ENCODE results near the gene APOF. TPM values are rescaled to one million over a fixed set of nuclear protein-coding genes. Genes with fewer than 3 reads are reported as not detected.
"Not testable (repeated sequence)": the region's sequence is repeated elsewhere in the genome, so short reads cannot be mapped to it uniquely, and the experiment has no call there.

The APOF gene, protein sequence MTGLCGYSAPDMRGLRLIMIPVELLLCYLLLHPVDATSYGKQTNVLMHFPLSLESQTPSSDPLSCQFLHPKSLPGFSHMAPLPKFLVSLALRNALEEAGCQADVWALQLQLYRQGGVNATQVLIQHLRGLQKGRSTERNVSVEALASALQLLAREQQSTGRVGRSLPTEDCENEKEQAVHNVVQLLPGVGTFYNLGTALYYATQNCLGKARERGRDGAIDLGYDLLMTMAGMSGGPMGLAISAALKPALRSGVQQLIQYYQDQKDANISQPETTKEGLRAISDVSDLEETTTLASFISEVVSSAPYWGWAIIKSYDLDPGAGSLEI
- total RNA-seq, result not detected
- under 1 TPM in 1 of 2 donors, not detected in 1; 0.50 TPM for polyA plus RNA-seq
- long read RNA-seq, donor 1, result 0 reads
- long read RNA-seq, donor 2, result 0 reads

- Histone ChIP-seq H3K4me3 (ENCODE audit: low read length in 2 of 2) (no peak within 1 kb of the TSS), H3K4me1 (ENCODE audit: control insufficient read depth in 1 of 2, insufficient read depth in 2 of 2, low read length in 2 of 2) (no peaks in the 10 kb centered on the region), H3K27me3 (ENCODE audit: control insufficient read depth in 1 of 2, insufficient read depth in 2 of 2, low read length in 1 of 2) (no peaks in the 10 kb centered on the region), H3K27ac (ENCODE audit: low read depth in 1 of 2, low read length in 2 of 2) (no peak within 1 kb of the TSS), H3K36me3 (ENCODE audit: control insufficient read depth in 1 of 2, insufficient read depth in 2 of 2, low read length in 1 of 2) (no peaks in the 10 kb centered on the region), H3K9me3 (ENCODE audit: control insufficient read depth, low read length) (no peaks in the 10 kb centered on the region)
- 90% methylated on average over 10 of the region's 10 CpGs for WGBS, 2 donors
- ATAC-seq (ENCODE audit: low FRiP score) (no peak), DNase-seq (no peak)
- intact Hi-C loops (cut with DNase I), result loop anchor here in 1 of 2 donors (10.0 kb wide), 1 partner anchor 102 kb away; the partner anchor contains the start of gene SPRYD4
Measured at GRCh38 chr12:56362130-56363059, at the start of gene APOF. APOF (minus strand) TSS chr12:56362857; CDS start chr12:56362745, 112 bp downstream.

- Histone ChIP-seq H3K27ac (ENCODE audit: low read depth in 1 of 2, low read length in 2 of 2) (no peak overlapping the region), H3K27me3 (ENCODE audit: control insufficient read depth in 1 of 2, insufficient read depth in 2 of 2, low read length in 1 of 2) (no peaks in the 10 kb centered on the region), H3K9me3 (ENCODE audit: control insufficient read depth, low read length) (no peaks in the 10 kb centered on the region), H3K36me3 (ENCODE audit: control insufficient read depth in 1 of 2, insufficient read depth in 2 of 2, low read length in 1 of 2) (no peaks in the 10 kb centered on the region), H3K4me1 (ENCODE audit: control insufficient read depth in 1 of 2, insufficient read depth in 2 of 2, low read length in 2 of 2) (no peaks in the 10 kb centered on the region), H3K4me3 (ENCODE audit: low read length in 2 of 2) (no peak overlapping the region)
- 58 to 63% methylated on average over 6 of the region's 6 CpGs for WGBS, 2 donors
- no peak for DNase-seq
- ATAC-seq (ENCODE audit: low FRiP score), result no peak
- intact Hi-C loops (cut with DNase I), result no loop called here
Measured at GRCh38 chr12:56411781-56412639, 49.4 kb upstream of the APOF start.

DNA sequence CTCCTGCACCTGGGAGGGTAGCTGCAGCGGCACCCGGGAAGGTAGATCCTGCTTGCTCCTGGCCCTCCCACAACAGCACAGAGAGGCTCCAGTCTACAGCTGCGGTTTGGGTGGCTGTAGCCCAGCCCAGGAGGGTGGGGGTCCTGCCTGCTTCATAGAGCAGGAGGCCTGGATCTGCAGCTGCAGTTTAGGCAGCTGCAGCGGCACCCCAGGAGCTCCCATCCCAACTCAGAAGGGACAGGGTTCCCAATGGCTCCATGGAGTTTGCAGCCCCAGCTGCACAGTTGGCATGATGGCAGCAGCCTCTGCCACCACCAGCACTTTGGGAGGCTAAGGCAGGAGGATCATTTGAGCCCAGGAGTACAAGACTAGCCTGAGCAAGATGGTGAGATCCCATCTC lies 48.1 kb upstream of the APOF start:
- intact Hi-C loops (cut with DNase I), result no loop called here
- Histone ChIP-seq H3K27me3 (ENCODE audit: control insufficient read depth in 1 of 2, insufficient read depth in 2 of 2, low read length in 1 of 2) (no peaks in the 10 kb centered on the region), H3K9me3 (ENCODE audit: control insufficient read depth, low read length) (no peaks in the 10 kb centered on the region), H3K4me3 (ENCODE audit: low read length in 2 of 2) (no peak overlapping the region), H3K4me1 (ENCODE audit: control insufficient read depth in 1 of 2, insufficient read depth in 2 of 2, low read length in 2 of 2) (no peaks in the 10 kb centered on the region), H3K27ac (ENCODE audit: low read depth in 1 of 2, low read length in 2 of 2) (no peak overlapping the region), H3K36me3 (ENCODE audit: control insufficient read depth in 1 of 2, insufficient read depth in 2 of 2, low read length in 1 of 2) (no peaks in the 10 kb centered on the region)
- WGBS, 2 donors, result 94% methylated on average over 4 of the region's 4 CpGs
- DNase-seq (no peak), ATAC-seq (ENCODE audit: low FRiP score) (no peak)

- H3K27ac ChIP-seq (ENCODE audit: low read depth in 1 of 2, low read length in 2 of 2), result no peak overlapping the region
- WGBS, 2 donors, result 93 to 95% methylated on average over 5 of the region's 5 CpGs
- no peaks in the 10 kb centered on the region for H3K27me3 ChIP-seq (ENCODE audit: control insufficient read depth in 1 of 2, insufficient read depth in 2 of 2, low read length in 1 of 2)
- intact Hi-C loops (cut with DNase I), result no loop called here
- ATAC-seq (ENCODE audit: low FRiP score) (no peak), DNase-seq (no peak)
- H3K36me3 ChIP-seq (ENCODE audit: control insufficient read depth in 1 of 2, insufficient read depth in 2 of 2, low read length in 1 of 2), result no peaks in the 10 kb centered on the region
- H3K4me1 ChIP-seq (ENCODE audit: control insufficient read depth in 1 of 2, insufficient read depth in 2 of 2, low read length in 2 of 2), result no peaks in the 10 kb centered on the region
- no peaks in the 10 kb centered on the region for H3K9me3 ChIP-seq (ENCODE audit: control insufficient read depth, low read length)
- H3K4me3 ChIP-seq (ENCODE audit: low read length in 2 of 2), result no peak overlapping the region
Measured at GRCh38 chr12:56408799-56409417, 46.3 kb upstream of the APOF start.

DNA sequence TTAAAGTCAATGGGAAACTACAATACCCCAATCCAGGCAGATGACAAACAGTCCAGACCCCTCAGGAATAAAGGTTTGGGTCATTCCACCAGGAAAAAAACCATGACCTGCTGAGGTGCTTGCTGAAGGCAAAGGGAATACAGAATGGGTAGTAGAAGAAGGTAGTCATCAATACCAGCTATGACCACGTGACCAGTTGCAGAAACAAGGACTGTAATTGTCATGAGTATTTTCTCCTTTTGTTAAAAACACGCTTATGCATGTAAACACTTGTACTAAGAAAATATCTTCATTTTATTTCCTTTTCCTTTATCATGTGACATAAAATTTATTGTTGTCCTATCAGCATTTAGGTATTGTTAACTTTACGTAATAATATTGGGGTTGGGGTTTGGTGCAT lies 41.6 kb upstream of the APOF start:
- H3K4me3 ChIP-seq (ENCODE audit: low read length in 2 of 2); H3K9me3 ChIP-seq (ENCODE audit: control insufficient read depth, low read length); intact Hi-C loops (cut with DNase I); H3K36me3 ChIP-seq (ENCODE audit: control insufficient read depth in 1 of 2, insufficient read depth in 2 of 2, low read length in 1 of 2); H3K27ac ChIP-seq (ENCODE audit: low read depth in 1 of 2, low read length in 2 of 2); H3K4me1 ChIP-seq (ENCODE audit: control insufficient read depth in 1 of 2, insufficient read depth in 2 of 2, low read length in 2 of 2); ATAC-seq (ENCODE audit: low FRiP score); DNase-seq; H3K27me3 ChIP-seq (ENCODE audit: control insufficient read depth in 1 of 2, insufficient read depth in 2 of 2, low read length in 1 of 2): not testable (repeated sequence)
- WGBS, 2 donors, result 88 to 94% methylated on average over 3 of the region's 3 CpGs

DNA sequence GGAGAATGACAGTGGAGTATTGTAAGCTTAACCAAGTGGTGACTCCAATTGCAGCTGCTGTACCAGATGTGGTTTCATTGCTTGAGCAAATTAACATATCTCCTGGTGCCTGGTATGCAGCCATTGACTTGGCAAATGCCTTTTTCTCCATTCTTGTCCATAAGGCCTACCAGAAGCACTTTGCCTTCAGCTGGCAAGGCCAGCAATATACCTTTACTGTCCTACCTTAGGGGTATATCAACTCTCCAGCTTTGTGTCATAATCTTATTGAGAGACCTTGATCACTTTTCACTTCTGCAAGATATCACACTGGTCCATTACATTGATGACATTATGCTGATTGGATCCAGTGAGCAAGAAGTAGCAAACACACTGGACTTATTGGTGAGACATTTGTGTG lies 39.0 kb upstream of the APOF start:
- DNase-seq; H3K36me3 ChIP-seq (ENCODE audit: control insufficient read depth in 1 of 2, insufficient read depth in 2 of 2, low read length in 1 of 2); ATAC-seq (ENCODE audit: low FRiP score); H3K27ac ChIP-seq (ENCODE audit: low read depth in 1 of 2, low read length in 2 of 2); H3K4me1 ChIP-seq (ENCODE audit: control insufficient read depth in 1 of 2, insufficient read depth in 2 of 2, low read length in 2 of 2); H3K27me3 ChIP-seq (ENCODE audit: control insufficient read depth in 1 of 2, insufficient read depth in 2 of 2, low read length in 1 of 2); H3K9me3 ChIP-seq (ENCODE audit: control insufficient read depth, low read length); intact Hi-C loops (cut with DNase I); H3K4me3 ChIP-seq (ENCODE audit: low read length in 2 of 2): not testable (repeated sequence)

DNA sequence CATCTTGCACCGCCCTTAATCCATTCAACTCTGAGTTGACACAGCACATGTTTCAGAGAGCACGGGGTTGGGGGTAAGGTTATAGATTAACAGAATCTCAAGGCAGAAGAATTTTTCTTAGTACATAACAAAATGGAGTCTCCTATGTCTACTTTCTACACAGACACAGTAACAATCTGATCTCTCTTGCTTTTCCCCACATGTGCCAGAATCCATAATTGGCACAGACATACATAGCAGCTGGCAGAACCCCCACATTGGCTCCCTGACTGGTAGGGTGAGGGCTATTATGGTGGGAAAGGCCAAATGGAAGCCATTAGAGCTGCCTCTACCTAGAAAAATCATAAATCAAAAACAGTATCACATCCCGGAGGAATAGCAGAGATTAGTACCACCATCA lies 38.5 kb upstream of the APOF start:
- H3K4me3 ChIP-seq (ENCODE audit: low read length in 2 of 2); intact Hi-C loops (cut with DNase I); ATAC-seq (ENCODE audit: low FRiP score); H3K36me3 ChIP-seq (ENCODE audit: control insufficient read depth in 1 of 2, insufficient read depth in 2 of 2, low read length in 1 of 2); H3K27me3 ChIP-seq (ENCODE audit: control insufficient read depth in 1 of 2, insufficient read depth in 2 of 2, low read length in 1 of 2); DNase-seq; H3K27ac ChIP-seq (ENCODE audit: low read depth in 1 of 2, low read length in 2 of 2); H3K4me1 ChIP-seq (ENCODE audit: control insufficient read depth in 1 of 2, insufficient read depth in 2 of 2, low read length in 2 of 2); H3K9me3 ChIP-seq (ENCODE audit: control insufficient read depth, low read length): not testable (repeated sequence)
- 78 to 88% methylated on average over 1 of the region's 3 CpGs for WGBS, 2 donors

- H3K4me1 ChIP-seq (ENCODE audit: control insufficient read depth in 1 of 2, insufficient read depth in 2 of 2, low read length in 2 of 2); H3K27ac ChIP-seq (ENCODE audit: low read depth in 1 of 2, low read length in 2 of 2); H3K4me3 ChIP-seq (ENCODE audit: low read length in 2 of 2); H3K9me3 ChIP-seq (ENCODE audit: control insufficient read depth, low read length); H3K36me3 ChIP-seq (ENCODE audit: control insufficient read depth in 1 of 2, insufficient read depth in 2 of 2, low read length in 1 of 2); ATAC-seq (ENCODE audit: low FRiP score); DNase-seq; H3K27me3 ChIP-seq (ENCODE audit: control insufficient read depth in 1 of 2, insufficient read depth in 2 of 2, low read length in 1 of 2); intact Hi-C loops (cut with DNase I): not testable (repeated sequence)
- 87 to 90% methylated on average over 3 of the region's 3 CpGs for WGBS, 2 donors
Measured at GRCh38 chr12:56399466-56399865, 36.8 kb upstream of the APOF start.
